ENCODE results near the gene YEATS2.

DNA sequence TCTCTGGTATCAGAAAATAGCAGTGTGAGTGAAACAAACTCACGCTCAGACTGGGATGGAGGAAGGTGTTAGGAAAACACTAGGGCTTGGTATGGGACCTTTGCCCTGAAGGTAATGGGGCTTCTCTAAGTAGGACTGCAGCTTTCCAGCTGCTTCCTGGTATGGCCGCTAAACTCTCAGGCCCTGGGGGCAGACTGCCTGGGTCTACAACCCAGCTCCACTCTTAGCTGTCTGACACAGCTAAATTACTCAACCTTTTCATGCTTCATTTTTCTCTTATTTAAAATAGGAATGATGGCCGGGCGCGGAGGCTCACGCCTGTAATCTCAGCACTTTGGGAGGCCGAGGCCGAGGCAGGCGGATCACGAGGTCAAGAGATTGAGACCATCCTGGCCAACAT is 5.2 kb upstream of the YEATS2 start:
- TF ChIP-seq CTCF (IDR thresholded peaks at IDR 0.05) (no peak), ZFX (IDR thresholded peaks at IDR 0.05; ENCODE audit: borderline replicate concordance) (no peak)

Measured in 22Rv1 (cell line).